HepG2 (cell line): ENCODE measurements around the gene FMNL1.

Source experiments
- HBP1 ChIP-seq: IDR thresholded peaks from 2 replicates; pipeline ENCODE4 v1.6.1; 2016; ENCODE audit warnings: low read depth, control low read depth
- KDM6A ChIP-seq: IDR thresholded peaks from 2 replicates; pipeline ENCODE4 v1.6.1; 2016; ENCODE audit warnings: low read depth
- KMT2A ChIP-seq: sonication (generic); formaldehyde crosslinking; IDR thresholded peaks from 2 replicates; pipeline ENCODE4 v1.4.0; 2020; ENCODE audit warnings: missing genetic modification reagents
- POLR2AphosphoS5 ChIP-seq: IDR thresholded peaks from 2 replicates; pipeline ENCODE4 v1.6.1; 2012; ENCODE audit warnings: low read depth, low read length
- ZNF792 ChIP-seq: IDR thresholded peaks from 2 replicates; pipeline ENCODE4 v1.6.1; 2016
- TF ChIP-seq, protein P1 (sequence below): sonication (generic); formaldehyde crosslinking; IDR thresholded peaks from 2 replicates; pipeline ENCODE4 v1.5.0; 2020; ENCODE audit warnings: mild to moderate bottlenecking, missing genetic modification reagents, moderate library complexity

DNA sequence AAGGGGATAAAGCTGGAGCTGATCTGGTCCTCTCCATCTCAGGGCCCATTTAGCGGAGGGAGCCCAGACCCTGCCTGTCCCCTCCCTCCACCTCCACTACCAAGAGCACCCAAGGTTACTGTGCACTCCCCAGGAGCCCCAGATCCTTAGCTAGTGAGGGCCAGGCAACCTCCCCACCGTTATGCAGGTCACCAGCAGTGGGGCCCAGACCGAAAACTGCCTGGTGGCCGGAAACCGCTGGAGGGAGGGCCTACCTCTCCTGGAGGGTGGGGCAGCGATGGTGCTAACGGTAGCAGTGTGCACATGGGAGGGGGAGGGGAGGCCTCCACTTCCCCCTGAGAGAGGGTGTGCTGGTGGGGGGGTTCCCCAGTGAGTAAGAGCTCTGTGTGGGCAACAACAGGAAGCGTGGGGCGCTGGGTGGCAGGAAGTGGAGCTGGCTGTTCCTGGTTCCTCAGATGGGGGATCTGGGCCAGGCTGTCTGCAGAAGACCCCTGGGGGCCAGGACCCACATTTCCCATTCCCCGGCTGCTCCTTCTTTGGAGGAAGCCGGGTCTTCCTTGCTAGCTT is 4.4 kb downstream of the FMNL1 start:
- TF ChIP-seq, protein P1, sequence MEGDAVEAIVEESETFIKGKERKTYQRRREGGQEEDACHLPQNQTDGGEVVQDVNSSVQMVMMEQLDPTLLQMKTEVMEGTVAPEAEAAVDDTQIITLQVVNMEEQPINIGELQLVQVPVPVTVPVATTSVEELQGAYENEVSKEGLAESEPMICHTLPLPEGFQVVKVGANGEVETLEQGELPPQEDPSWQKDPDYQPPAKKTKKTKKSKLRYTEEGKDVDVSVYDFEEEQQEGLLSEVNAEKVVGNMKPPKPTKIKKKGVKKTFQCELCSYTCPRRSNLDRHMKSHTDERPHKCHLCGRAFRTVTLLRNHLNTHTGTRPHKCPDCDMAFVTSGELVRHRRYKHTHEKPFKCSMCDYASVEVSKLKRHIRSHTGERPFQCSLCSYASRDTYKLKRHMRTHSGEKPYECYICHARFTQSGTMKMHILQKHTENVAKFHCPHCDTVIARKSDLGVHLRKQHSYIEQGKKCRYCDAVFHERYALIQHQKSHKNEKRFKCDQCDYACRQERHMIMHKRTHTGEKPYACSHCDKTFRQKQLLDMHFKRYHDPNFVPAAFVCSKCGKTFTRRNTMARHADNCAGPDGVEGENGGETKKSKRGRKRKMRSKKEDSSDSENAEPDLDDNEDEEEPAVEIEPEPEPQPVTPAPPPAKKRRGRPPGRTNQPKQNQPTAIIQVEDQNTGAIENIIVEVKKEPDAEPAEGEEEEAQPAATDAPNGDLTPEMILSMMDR: 0 out of 2 replicates have a peak, but pooled peaks have one; percentile 5
- TF ChIP-seq POLR2AphosphoS5 (no peak), HBP1 (no peak), KMT2A (CRISPR knock-in tag) (no peak), ZNF792 (CRISPR knock-in tag) (no peak), KDM6A (CRISPR knock-in tag) (no peak)
